H4 (cell line): ENCODE measurements around the gene SLC17A8. TPM values are rescaled to one million over a fixed set of nuclear protein-coding genes. Genes with fewer than 3 reads are reported as not detected.
"Not testable (repeated sequence)": the region's sequence is repeated elsewhere in the genome, so short reads cannot be mapped to it uniquely, and the experiment has no call there.

Experiments
- DNase-seq: peaks from one replicate; pipeline ENCODE4 v3.0.0-alpha.2; 2015; ENCODE audit warnings: low spot score
- total RNA-seq: library from RNA; depleted of rRNA; stranded (reverse); fragments of >200 nt; shearing (Covaris generic); gene quantifications from 2 replicates; pipeline ENCODE4 v1.2.3, GENCODE V29; 2014

SLC17A8 gene
- total RNA-seq, 1 experiment from 2014 or later = not detected

- peak; percentile 53 for DNase-seq
Observed at GRCh38 chr12:100427078-100427477, 70.2 kb downstream of the SLC17A8 start.

- not testable (repeated sequence) for DNase-seq
Observed at GRCh38 chr12:100430251-100430650, 73.4 kb downstream of the SLC17A8 start.

GRCh38 chr12:100433701-100434100 is 76.8 kb downstream of the SLC17A8 start:
- DNase-seq = no peak

GRCh38 chr12:100434177-100434576 is 77.3 kb downstream of the SLC17A8 start:
- no peak for DNase-seq

- DNase-seq = no peak
Observed at GRCh38 chr12:100435957-100436356, 79.1 kb downstream of the SLC17A8 start.

GRCh38 chr12:100437038-100437841 is 80.4 kb downstream of the SLC17A8 start:
- no peak for DNase-seq

- DNase-seq = no peak
Observed at GRCh38 chr12:100439797-100440196, 82.9 kb downstream of the SLC17A8 start.

- no peak for DNase-seq
Observed at GRCh38 chr12:100442403-100442802, 85.5 kb downstream of the SLC17A8 start.

- DNase-seq = no peak
Observed at GRCh38 chr12:100443434-100443833, 86.6 kb downstream of the SLC17A8 start.

- peak; percentile 11 for DNase-seq
Observed at GRCh38 chr12:100445081-100445481, 88.2 kb downstream of the SLC17A8 start.

GRCh38 chr12:100447381-100447780 is 90.5 kb downstream of the SLC17A8 start:
- no peak for DNase-seq

- no peak for DNase-seq
Observed at GRCh38 chr12:100448656-100449055, 91.8 kb downstream of the SLC17A8 start.

GRCh38 chr12:100450735-100451134 is 93.9 kb downstream of the SLC17A8 start:
- no peak for DNase-seq

GRCh38 chr12:100453951-100454350 is 97.1 kb downstream of the SLC17A8 start:
- DNase-seq = no peak

GRCh38 chr12:100455896-100456295 is 99.0 kb downstream of the SLC17A8 start:
- no peak for DNase-seq

- no peak for DNase-seq
Observed at GRCh38 chr12:100458191-100458590, 101.3 kb downstream of the SLC17A8 start.

GRCh38 chr12:100460702-100461101 is 103.8 kb downstream of the SLC17A8 start:
- DNase-seq = no peak

- no peak for DNase-seq
Observed at GRCh38 chr12:100461330-100461973, 104.6 kb downstream of the SLC17A8 start.

- no peak for DNase-seq
Observed at GRCh38 chr12:100463661-100464060, 106.8 kb downstream of the SLC17A8 start.

GRCh38 chr12:100464529-100464928 is 107.7 kb downstream of the SLC17A8 start:
- DNase-seq = no peak

GRCh38 chr12:100468126-100468525 is 111.3 kb downstream of the SLC17A8 start:
- no peak for DNase-seq
